Erythroblast (primary cell): ENCODE measurements around the gene ANO1.

Experiments
- GATA1 ChIP-seq: IDR thresholded peaks from 2 replicates; pipeline ENCODE4 v1.6.1; 2011; ENCODE audit warnings: low read depth, mild to moderate bottlenecking, control low read depth, low read length, moderate library complexity
- POLR2A ChIP-seq: IDR thresholded peaks from 2 replicates; pipeline ENCODE4 v1.6.1; 2011; ENCODE audit warnings: mild to moderate bottlenecking, low read length

DNA sequence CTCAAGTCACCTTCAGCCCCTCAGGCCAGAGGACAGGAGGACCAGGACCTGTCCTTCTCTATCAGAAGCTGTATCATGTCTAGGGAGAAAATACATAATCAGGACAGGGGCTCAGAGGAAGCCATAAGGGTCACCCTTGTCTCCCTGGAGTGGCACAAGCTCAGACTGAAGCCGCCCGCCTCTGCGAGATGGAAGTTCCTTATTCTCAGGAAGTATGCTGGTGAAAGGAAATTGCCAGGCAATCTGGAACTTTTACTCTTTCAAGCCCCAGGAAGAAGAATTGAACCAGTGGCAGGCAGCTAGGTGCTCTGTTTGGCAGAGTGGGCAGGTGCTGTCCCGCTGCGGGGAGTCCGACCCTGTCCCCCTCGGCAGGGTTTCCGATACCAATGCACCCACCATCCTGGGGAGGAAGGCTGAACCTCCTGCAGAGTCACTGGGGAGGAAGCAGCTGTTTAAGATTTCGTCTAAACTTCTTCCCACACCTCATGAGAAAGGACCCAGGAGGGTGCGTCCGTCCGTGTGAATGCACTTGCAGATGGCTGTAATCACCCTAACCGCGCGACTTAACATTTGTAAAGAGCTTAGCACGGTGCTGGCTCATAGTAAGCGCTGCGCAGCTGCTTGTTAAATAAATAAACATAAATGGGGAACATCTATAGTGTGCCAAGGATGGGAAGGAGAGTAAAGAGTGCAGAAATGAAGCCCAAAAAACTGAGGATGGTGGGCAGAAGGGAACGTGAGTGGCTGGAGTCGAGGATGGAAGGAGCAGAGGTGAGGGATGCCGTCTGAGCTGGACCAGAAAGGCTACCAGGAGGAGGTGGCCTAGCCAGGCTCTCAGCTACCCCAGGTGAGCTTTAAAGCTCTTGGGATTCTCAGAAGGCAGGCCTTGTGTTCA is 5.0 kb upstream of the ANO1 start:
- no peak for TF ChIP-seq POLR2A
- no peak for TF ChIP-seq GATA1
